SK-N-SH (cell line): ENCODE data around the gene SLC47A1. TPM values are rescaled to one million over a fixed set of nuclear protein-coding genes. Genes with fewer than 3 reads are reported as not detected.

Experiments used
- CTCF ChIA-PET: fragments of 300-600, 350-600 bp; formaldehyde crosslinking; extraction: SDS; loops from one replicate; lab custom pipeline; 2021; lab: Yijun Ruan, JAX
- POLR2A ChIA-PET: fragments of 350-600 bp; sonication (Branson Sonifier 250); formaldehyde crosslinking; extraction: SDS; loops from one replicate; lab custom pipeline; 2020; ENCODE audit warnings: antibody characterized with exemption, inconsistent platforms; lab: Yijun Ruan, JAX
- DNase-seq: peaks from one replicate; pipeline ENCODE4 v3.0.0; 2012
- H2AFZ ChIP-seq: fragments of 200-600 bp; sonication (generic); 2 replicates; pipeline ENCODE4 v1.8.1; 2016; ENCODE audit warnings: antibody characterized with exemption, mild to moderate bottlenecking, low read depth
- H3F3A ChIP-seq: fragments of 200-600 bp; sonication (generic); replicated peaks from 2 replicates; pipeline ENCODE3; 2016; ENCODE audit warnings: antibody characterized with exemption, mild to moderate bottlenecking; ENCODE audit not compliant: insufficient read depth
- H3K27ac ChIP-seq, 2 experiments: fragments of 200-500 bp in 1 of 2; fragments of 200-600 bp in 1 of 2; sonication (Bioruptor generic) in 1 of 2; sonication (generic), shearing (Covaris generic) in 1 of 2; 2 replicates each; pipeline versions ENCODE4 v1.5.1 to v1.6.1; 2014 to 2016; ENCODE audit warnings: low read depth in 2 of 2, inconsistent platforms in 1 of 2, low read length in 1 of 2, mild to moderate bottlenecking in 1 of 2, mixed read lengths in 1 of 2
- H3K27me3 ChIP-seq: fragments of 200-600 bp; sonication (generic), shearing (Covaris generic); 2 replicates; pipeline ENCODE4 v1.6.1; 2016; ENCODE audit warnings: mixed run types; ENCODE audit not compliant: insufficient read depth
- H3K36me3 ChIP-seq, 2 experiments: fragments of 200-500 bp in 1 of 2; fragments of 200-600 bp in 1 of 2; sonication (Bioruptor generic) in 1 of 2; sonication (generic) in 1 of 2; replicated peaks in 1 of 2; 2 replicates each; pipeline versions ENCODE3 to v1.5.1; 2014 to 2016; ENCODE audit warnings: low read length in 1 of 2, mild to moderate bottlenecking in 1 of 2; ENCODE audit not compliant: insufficient read depth in 2 of 2, control insufficient read depth in 1 of 2
- H3K4me1 ChIP-seq, 2 experiments: fragments of 200-500 bp in 1 of 2; fragments of 200-600 bp in 1 of 2; sonication (Bioruptor generic) in 1 of 2; sonication (generic), shearing (Covaris generic) in 1 of 2; 2 replicates each; pipeline versions ENCODE4 v1.5.1 to v1.6.1; 2014 to 2016; ENCODE audit warnings: low read depth in 1 of 2, low read length in 1 of 2, mixed run types in 1 of 2; ENCODE audit not compliant: insufficient read depth in 2 of 2, control insufficient read depth in 1 of 2
- H3K4me2 ChIP-seq: fragments of 200-600 bp; sonication (generic), shearing (Covaris generic); 2 replicates; pipeline ENCODE4 v1.6.1; 2017; ENCODE audit warnings: mixed run types
- H3K4me3 ChIP-seq, 2 experiments: fragments of 200-500 bp in 1 of 2; fragments of 200-600 bp in 1 of 2; sonication (Bioruptor generic) in 1 of 2; sonication (generic), shearing (Covaris generic) in 1 of 2; 2 replicates each; pipeline versions ENCODE4 v1.5.1 to v1.8.1; 2014 to 2016; ENCODE audit warnings: low read depth in 2 of 2, inconsistent platforms in 1 of 2, low read length in 1 of 2, mild to moderate bottlenecking in 1 of 2, mixed read lengths in 1 of 2, moderate library complexity in 1 of 2
- H3K79me2 ChIP-seq: fragments of 200-600 bp; sonication (generic); 2 replicates; pipeline ENCODE4 v1.8.1; 2017; ENCODE audit warnings: mild to moderate bottlenecking; ENCODE audit not compliant: insufficient read depth
- H3K9ac ChIP-seq: fragments of 200-600 bp; sonication (generic); 2 replicates; pipeline ENCODE4 v1.6.1; 2017; ENCODE audit warnings: mixed run types
- H3K9me2 ChIP-seq: fragments of 200-600 bp; sonication (generic); 2 replicates; pipeline ENCODE4 v1.6.1; 2017; ENCODE audit warnings: mixed run types
- H3K9me3 ChIP-seq: fragments of 200-600 bp; sonication (generic); 2 replicates; pipeline ENCODE4 v1.6.1; 2017; ENCODE audit warnings: mixed run types, mild to moderate bottlenecking, moderate library complexity
- H4K20me1 ChIP-seq: fragments of 200-600 bp; sonication (generic); 2 replicates; pipeline ENCODE4 v1.6.1; 2017; ENCODE audit warnings: mild to moderate bottlenecking, mixed run types; ENCODE audit not compliant: insufficient read depth
- CHD2 ChIP-seq: fragments of 150-350 bp; IDR thresholded peaks from 2 replicates; pipeline ENCODE4 v1.6.1; 2018; ENCODE audit warnings: low read length; ENCODE audit not compliant: partially characterized antibody
- FOXM1 ChIP-seq: IDR thresholded peaks from 2 replicates; pipeline ENCODE4 v1.4.0; 2012; ENCODE audit warnings: low read depth, mild to moderate bottlenecking
- JUND ChIP-seq: IDR thresholded peaks from 2 replicates; pipeline ENCODE4 v1.4.0; 2012
- MAX ChIP-seq: IDR thresholded peaks from 2 replicates; pipeline ENCODE4 v1.4.0; 2012; ENCODE audit warnings: low read depth
- MXI1 ChIP-seq: IDR thresholded peaks from 2 replicates; pipeline ENCODE4 v1.6.1; 2012; ENCODE audit warnings: mild to moderate bottlenecking, low read depth, low read length, improper control_type of control experiment
- PBX3 ChIP-seq: IDR thresholded peaks from 2 replicates; pipeline ENCODE4; 2012
- POLR2AphosphoS5 ChIP-seq: IDR thresholded peaks from 2 replicates; pipeline ENCODE4 v1.6.1; 2012; ENCODE audit warnings: low read depth, low read length
- SIN3A ChIP-seq: IDR thresholded peaks from 2 replicates; pipeline ENCODE4 v1.6.1; 2012; ENCODE audit warnings: low read depth, mild to moderate bottlenecking, low read length, moderate library complexity, borderline replicate concordance
- TCF12 ChIP-seq: IDR thresholded peaks from 2 replicates; pipeline ENCODE4 v1.4.0; 2012
- WGBS: methylation state at CpG from one replicate; pipeline ENCODE4 v1.1.6; 2017; ENCODE audit warnings: low lambda C conversion rate; 5-methylcytosine and 5-hydroxymethylcytosine counted together
- polyA plus RNA-seq, 3 experiments: library from polyadenylated mRNA; depleted of rRNA; stranded (reverse); fragments of >200 nt; gene quantifications; 2 replicates each; pipeline ENCODE4 v1.2.3, GENCODE V29; 2012
- small RNA-seq, 7 experiments: library from RNA; depleted of rRNA; stranded (forward); fragments of <200 nt; gene quantifications; one replicate each; pipeline ENCODE3, GENCODE V24; 2012

SLC47A1 gene
- polyA plus RNA-seq, 1 of the 3 experiments (the other 2 are of a cell fraction): 3.5 TPM

- H3K4me2 ChIP-seq: no peak overlapping the region
- H4K20me1 ChIP-seq: no peaks in the 10 kb centered on the region
- no peak overlapping the region for H3K9ac ChIP-seq
- no peak overlapping the region for H3K27ac ChIP-seq
- DNase-seq: no peak
- 96% methylated on average over 4 of the region's 4 CpGs for WGBS
- H3K36me3 ChIP-seq: no peaks in the 10 kb centered on the region
- no peaks in the 10 kb centered on the region for H3K9me2 ChIP-seq
- ChIA-PET CTCF (interaction anchor here (1.2 kb wide), 1 partner anchor 92 kb away, joined by 3 read pairs; no protein-coding TSS in a partner anchor), POLR2A (no interaction called here)
- H2AFZ ChIP-seq: no peak overlapping the region
- peaks cover 3% of the 10 kb centered on the region for H3F3A ChIP-seq
- TF ChIP-seq JUND: no peak
- no peak for TF ChIP-seq SIN3A
- no peak for TF ChIP-seq POLR2AphosphoS5
- TF ChIP-seq FOXM1: no peak
- TF ChIP-seq MXI1: no peak
- TF ChIP-seq TCF12: no peak
- no peak for TF ChIP-seq PBX3
- no peak for TF ChIP-seq MAX
- no peak for TF ChIP-seq CHD2
- no peaks in the 10 kb centered on the region for H3K9me3 ChIP-seq
- H3K79me2 ChIP-seq: no peaks in the 10 kb centered on the region
- H3K4me1 ChIP-seq: no peaks in the 10 kb centered on the region; a peak in 1 of 4 replicates
- H3K27me3 ChIP-seq: no peaks in the 10 kb centered on the region
- H3K4me3 ChIP-seq: no peak overlapping the region
These were observed 92.4 kb downstream of the SLC47A1 start for GRCh38 chr17:19626079-19626478.

Small RNA genes lying within 50 kb of the gene (small RNA-seq; reads per million reads assigned to genes)
- gene AC025627.2 (0 reads per million in 7 experiments), gene NMTRQ-TTG12-1 (0 reads per million in 7 experiments)

Other genes starting within 250 kb of the SLC47A1 start
- gene B9D1, start 171.1 kb upstream of the SLC47A1 start, polyA plus RNA-seq (2012; rRNA removed): 75.0 and 81.6 TPM in 2 replicates
- gene MAPK7, start 155.4 kb upstream of the SLC47A1 start, polyA plus RNA-seq (2012; rRNA removed): 10.5 and 19.1 TPM in 2 replicates
- gene MFAP4, start 146.7 kb upstream of the SLC47A1 start, polyA plus RNA-seq (2012; rRNA removed): 112 and 120 TPM in 2 replicates
- 22.6 and 26.9 TPM in 2 replicates for gene RNF112, start 122.6 kb upstream of the SLC47A1 start, polyA plus RNA-seq (2012; rRNA removed)
- 16.6 and 23.3 TPM in 2 replicates for gene ALDH3A2, start 114.9 kb downstream of the SLC47A1 start, polyA plus RNA-seq (2012; rRNA removed)
- gene SLC47A2, start 182.7 kb downstream of the SLC47A1 start, polyA plus RNA-seq (2012; rRNA removed): not detected in 2 replicates
- gene ALDH3A1, start 214.4 kb downstream of the SLC47A1 start, polyA plus RNA-seq (2012; rRNA removed): 0.52 and 0.79 TPM in 2 replicates